Thoracic aorta (tissue), 2 donors: ENCODE data around the gene UGT1A6. TPM values are rescaled to one million over a fixed set of nuclear protein-coding genes. Genes with fewer than 3 reads are reported as not detected.

ENCODE experiments used
- ATAC-seq: fragments of 150-250 bp; one replicate; pipeline ENCODE4 v1.8.0; 2017; ENCODE audit warnings: low read depth; ENCODE audit not compliant: insufficient number of reproducible peaks, low FRiP score
- DNase-seq: peaks from one replicate; pipeline ENCODE4 v3.0.0-alpha.2; 2020; ENCODE audit warnings: low spot score
- H3K27ac ChIP-seq, 2 donors: fragments of 200-600 bp; sonication (generic); 1 replicate in 1 of 2; 2 replicates in 1 of 2; pipeline ENCODE4 v1.5.1; 2016; ENCODE audit warnings: mild to moderate bottlenecking in 2 of 2, moderate library complexity in 2 of 2
- H3K27me3 ChIP-seq: fragments of 200-600 bp; sonication (generic); replicated peaks from 2 replicates; pipeline ENCODE4 v1.6.0; 2016; ENCODE audit warnings: mild to moderate bottlenecking; ENCODE audit not compliant: insufficient read depth
- H3K36me3 ChIP-seq: fragments of 200-600 bp; sonication (generic); one replicate; pipeline ENCODE4 v1.5.1; 2016
- H3K4me1 ChIP-seq, 2 donors: fragments of 200-600 bp; sonication (generic); 1 replicate in 1 of 2; 2 replicates in 1 of 2; pipeline versions ENCODE4 v1.5.1 to v1.6.0; 2016; ENCODE audit warnings: low read depth in 2 of 2, mild to moderate bottlenecking in 1 of 2; ENCODE audit not compliant: control insufficient read depth in 1 of 2
- H3K4me3 ChIP-seq: fragments of 200-600 bp; sonication (generic); 2 replicates; pipeline ENCODE4 v1.5.1; 2016; ENCODE audit warnings: mild to moderate bottlenecking
- H3K9me3 ChIP-seq: fragments of 200-600 bp; sonication (generic); 2 replicates; pipeline ENCODE4 v1.5.1; 2016
- CTCF ChIP-seq: fragments of 200-600 bp; sonication (generic); IDR thresholded peaks from one replicate; pipeline ENCODE4 v1.5.1; 2019; ENCODE audit warnings: antibody characterized with exemption
- total RNA-seq, 2 donors: library from RNA; depleted of rRNA; stranded (reverse); fragments of >200 nt; gene quantifications; one replicate each; pipeline versions ENCODE4 v1.1.0 to v1.2.3, GENCODE V29; 2016

Gene UGT1A6
- total RNA-seq, 2 donors from 2014 or later = not detected

- no peak overlapping the region for H3K27ac ChIP-seq
- ATAC-seq (no peak), DNase-seq (no peak)
- no peaks in the 10 kb centered on the region for H3K36me3 ChIP-seq
- H3K27me3 ChIP-seq = no peaks in the 10 kb centered on the region
- H3K4me3 ChIP-seq = no peak overlapping the region
- no peak for TF ChIP-seq CTCF
- H3K9me3 ChIP-seq = peaks cover 4% of the 10 kb centered on the region
- H3K4me1 ChIP-seq = no peaks in the 10 kb centered on the region
These were observed 87.0 kb downstream of the UGT1A6 start for GRCh38 chr2:233779722-233780121.

- no peak for ATAC-seq
- H3K9me3 ChIP-seq = peaks cover 2% of the 10 kb centered on the region
- H3K27ac ChIP-seq = no peak overlapping the region
- no peak overlapping the region for H3K4me3 ChIP-seq
- no peak for TF ChIP-seq CTCF
- H3K36me3 ChIP-seq = no peaks in the 10 kb centered on the region
- no peaks in the 10 kb centered on the region for H3K4me1 ChIP-seq
- DNase-seq = no peak
- H3K27me3 ChIP-seq = no peaks in the 10 kb centered on the region
These were observed 88.1 kb downstream of the UGT1A6 start for GRCh38 chr2:233780771-233781170.

GRCh38 chr2:233789554-233789953 is 96.9 kb downstream of the UGT1A6 start:
- H3K4me3 ChIP-seq = no peak overlapping the region
- ATAC-seq (no peak), DNase-seq (no peak)
- no peaks in the 10 kb centered on the region for H3K27me3 ChIP-seq
- H3K4me1 ChIP-seq = no peaks in the 10 kb centered on the region
- H3K9me3 ChIP-seq = no peaks in the 10 kb centered on the region
- no peaks in the 10 kb centered on the region for H3K36me3 ChIP-seq
- no peak overlapping the region for H3K27ac ChIP-seq
- no peak for TF ChIP-seq CTCF

DNA sequence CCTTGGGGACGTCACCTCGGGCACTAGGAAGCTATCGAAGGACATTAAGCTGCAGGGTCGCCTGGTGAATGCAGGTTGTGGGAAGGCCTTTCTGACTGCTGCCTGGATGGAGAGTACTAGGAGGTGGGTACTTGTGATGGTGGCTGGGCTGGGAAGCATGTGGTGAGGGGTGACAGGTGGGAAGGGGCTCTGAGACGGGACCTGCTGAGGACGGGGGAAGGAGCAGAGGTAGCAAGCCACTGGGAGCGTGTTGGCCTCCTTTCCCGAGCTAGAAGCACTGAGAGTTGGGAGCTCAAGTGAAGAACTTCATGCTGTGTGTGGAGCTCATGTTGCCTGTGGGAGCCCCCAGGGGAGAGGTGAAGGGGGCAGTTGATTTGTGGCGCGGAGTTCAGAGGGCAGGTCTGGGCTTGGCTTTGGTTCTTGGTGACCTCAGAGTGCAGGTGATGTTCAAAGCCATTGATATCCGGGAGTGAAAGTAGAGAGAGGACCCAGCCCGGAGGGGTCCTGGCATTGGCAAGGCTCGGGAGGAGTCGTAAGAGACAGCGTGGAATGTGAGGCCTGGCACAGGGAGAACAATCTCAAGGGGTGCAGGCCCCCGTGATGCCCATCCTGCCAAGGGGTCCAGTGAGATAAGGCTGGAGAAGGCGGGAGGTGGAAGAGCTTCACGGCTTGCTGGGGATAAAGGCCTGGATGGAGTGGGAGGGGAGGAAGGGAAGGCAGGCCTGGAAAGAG is 98.6 kb downstream of the UGT1A6 start:
- Histone ChIP-seq H3K27ac (no peak overlapping the region), H3K27me3 (no peaks in the 10 kb centered on the region), H3K9me3 (no peaks in the 10 kb centered on the region), H3K36me3 (no peaks in the 10 kb centered on the region), H3K4me3 (no peak overlapping the region), H3K4me1 (no peaks in the 10 kb centered on the region)
- DNase-seq (no peak), ATAC-seq (no peak)
- no peak for TF ChIP-seq CTCF

DNA sequence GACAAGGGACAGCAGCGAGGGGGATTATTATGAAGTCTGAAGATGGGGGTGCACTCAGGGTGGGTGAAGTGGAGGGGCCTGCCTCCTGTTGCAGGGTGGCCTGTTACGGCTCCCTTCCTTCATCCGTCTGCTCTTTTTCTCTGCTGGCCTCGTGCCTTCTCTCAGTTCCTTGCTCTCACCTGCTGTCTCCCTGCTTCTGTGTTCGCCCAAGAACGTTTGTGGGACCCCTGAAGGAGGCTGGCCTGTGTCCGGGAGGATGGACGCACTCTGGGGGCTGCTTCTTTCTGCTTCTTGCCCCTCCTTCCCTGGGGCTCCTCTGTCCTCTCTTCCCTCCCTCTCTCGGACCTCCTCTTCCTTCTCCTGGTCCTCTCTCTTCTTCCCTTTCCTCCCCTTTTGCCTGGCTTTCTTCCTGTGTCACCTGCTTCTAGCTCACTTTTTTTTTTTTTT is 99.2 kb downstream of the UGT1A6 start:
- no peak overlapping the region for H3K27ac ChIP-seq
- no peak for ATAC-seq
- no peaks in the 10 kb centered on the region for H3K4me1 ChIP-seq
- H3K36me3 ChIP-seq = no peaks in the 10 kb centered on the region
- H3K9me3 ChIP-seq = no peaks in the 10 kb centered on the region
- H3K4me3 ChIP-seq = no peak overlapping the region
- H3K27me3 ChIP-seq = no peaks in the 10 kb centered on the region
- no peak for DNase-seq
- TF ChIP-seq CTCF = no peak
